Fibroblast of villous mesenchyme (primary cell): ENCODE data around the gene TRIM61. TPM values are rescaled to one million over a fixed set of nuclear protein-coding genes. Genes with fewer than 3 reads are reported as not detected.
A peak's percentile ranks its signal among the peaks of the same experiment; 100 is the strongest.
"Not testable (repeated sequence)": the region's sequence is repeated elsewhere in the genome, so short reads cannot be mapped to it uniquely, and the experiment has no call there.

Experiments used
- DNase-seq: peaks from one replicate; pipeline ENCODE4 v3.0.0-alpha.2; 2010; ENCODE audit warnings: low read depth
- H3K4me3 ChIP-seq: 2 replicates; pipeline ENCODE4 v1.5.1; 2011; ENCODE audit warnings: low read depth, mild to moderate bottlenecking, low read length
- total RNA-seq: library from RNA; depleted of rRNA; stranded (reverse); fragments of >200 nt; gene quantifications from 2 replicates; pipeline ENCODE4 v1.2.3, GENCODE V29; 2012
- TF ChIP-seq, protein P1 (sequence below): IDR thresholded peaks from 2 replicates; pipeline ENCODE4 v1.5.1; 2012; ENCODE audit warnings: low read depth, mild to moderate bottlenecking, low read length; ENCODE audit not compliant: insufficient read depth

The TRIM61 gene
- 1.7 and 2.9 TPM in 2 replicates for total RNA-seq

DNA sequence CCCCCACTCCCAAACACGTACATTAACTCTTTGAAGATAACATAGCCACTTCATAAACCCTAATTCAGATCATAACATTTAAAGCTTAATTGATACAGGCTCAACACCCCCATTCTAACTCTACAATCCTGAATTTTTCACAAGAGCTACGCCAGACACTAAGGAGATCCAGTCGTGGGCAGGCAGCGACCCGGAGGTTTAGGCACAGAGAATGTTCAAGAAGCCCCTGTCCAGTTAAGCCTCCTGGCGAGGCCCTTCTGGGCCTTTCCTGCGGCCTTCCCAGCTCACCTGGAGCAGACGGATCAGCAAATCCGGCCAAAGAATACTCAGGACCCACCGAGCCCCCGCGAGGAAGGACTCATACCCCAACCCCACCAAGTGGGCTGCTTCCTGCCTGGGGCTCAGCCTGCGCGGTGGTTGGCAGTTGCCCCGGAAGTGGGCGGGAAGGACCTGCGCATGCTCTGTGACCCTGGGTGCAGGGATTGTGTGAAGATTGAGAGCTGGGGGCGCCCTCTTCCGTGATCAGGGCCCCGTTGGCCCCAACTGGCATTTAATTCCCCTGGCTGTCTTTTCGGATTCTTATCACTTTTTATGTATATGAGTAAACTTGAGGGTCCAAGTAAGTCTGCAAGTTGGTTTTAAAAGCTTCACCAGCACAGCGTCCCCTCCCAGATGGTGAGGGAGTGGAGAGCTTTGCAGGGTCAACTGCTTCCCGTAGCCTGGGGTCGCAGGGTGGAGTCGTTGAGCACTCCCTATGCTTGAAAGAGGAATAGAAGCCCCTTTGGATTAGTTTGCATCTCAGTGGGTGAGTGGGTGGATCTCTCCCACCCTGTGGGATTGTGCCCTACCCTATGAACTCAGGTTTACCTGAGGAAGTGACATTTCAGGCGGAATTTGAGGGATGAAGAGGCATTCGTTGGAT lies at the start of gene TRIM61:
Gene TRIM61 (minus strand): TSS at position 415 of the 922 bp plus-strand sequence. CDS start 7,655 bp downstream, outside the sequence.
- H3K4me3 ChIP-seq = peak within 1 kb of the TSS; percentile 83
- TF ChIP-seq, protein P1, sequence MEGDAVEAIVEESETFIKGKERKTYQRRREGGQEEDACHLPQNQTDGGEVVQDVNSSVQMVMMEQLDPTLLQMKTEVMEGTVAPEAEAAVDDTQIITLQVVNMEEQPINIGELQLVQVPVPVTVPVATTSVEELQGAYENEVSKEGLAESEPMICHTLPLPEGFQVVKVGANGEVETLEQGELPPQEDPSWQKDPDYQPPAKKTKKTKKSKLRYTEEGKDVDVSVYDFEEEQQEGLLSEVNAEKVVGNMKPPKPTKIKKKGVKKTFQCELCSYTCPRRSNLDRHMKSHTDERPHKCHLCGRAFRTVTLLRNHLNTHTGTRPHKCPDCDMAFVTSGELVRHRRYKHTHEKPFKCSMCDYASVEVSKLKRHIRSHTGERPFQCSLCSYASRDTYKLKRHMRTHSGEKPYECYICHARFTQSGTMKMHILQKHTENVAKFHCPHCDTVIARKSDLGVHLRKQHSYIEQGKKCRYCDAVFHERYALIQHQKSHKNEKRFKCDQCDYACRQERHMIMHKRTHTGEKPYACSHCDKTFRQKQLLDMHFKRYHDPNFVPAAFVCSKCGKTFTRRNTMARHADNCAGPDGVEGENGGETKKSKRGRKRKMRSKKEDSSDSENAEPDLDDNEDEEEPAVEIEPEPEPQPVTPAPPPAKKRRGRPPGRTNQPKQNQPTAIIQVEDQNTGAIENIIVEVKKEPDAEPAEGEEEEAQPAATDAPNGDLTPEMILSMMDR = no peak
- DNase-seq = peak; percentile 42

GRCh38 chr4:165025782-165026181 lies 48.3 kb upstream of the TRIM61 start:
- not testable (repeated sequence) for DNase-seq, H3K4me3 ChIP-seq

DNA sequence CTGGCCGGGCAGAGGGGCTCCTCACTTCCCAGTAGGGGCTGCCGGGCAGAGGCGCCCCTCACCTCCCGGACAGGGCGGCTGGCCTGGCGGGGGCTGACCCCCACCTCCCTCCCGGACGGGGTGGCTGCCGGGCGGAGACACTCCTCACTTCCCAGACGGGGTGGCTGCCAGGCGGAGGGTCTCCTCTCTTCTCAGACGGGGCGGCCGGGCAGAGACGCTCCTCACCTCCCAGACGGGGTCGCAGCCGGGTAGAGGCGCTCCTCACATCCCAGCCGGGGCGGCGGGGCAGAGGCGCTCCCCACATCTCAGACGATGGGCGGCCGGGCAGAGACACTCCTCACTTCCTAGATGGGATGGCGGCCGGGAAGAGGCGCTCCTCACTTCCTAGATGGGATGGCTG lies 42.5 kb upstream of the TRIM61 start:
- DNase-seq, H3K4me3 ChIP-seq: not testable (repeated sequence)

GRCh38 chr4:165016971-165017370 lies 39.5 kb upstream of the TRIM61 start:
- H3K4me3 ChIP-seq = no peak overlapping the region
- TF ChIP-seq, protein P1 = peak; percentile 43
- no peak for DNase-seq

GRCh38 chr4:165013691-165014090 lies 36.2 kb upstream of the TRIM61 start:
- no peak for DNase-seq
- no peak overlapping the region for H3K4me3 ChIP-seq
- TF ChIP-seq, protein P1 = no peak

- TF ChIP-seq, protein P1 = no peak
- H3K4me3 ChIP-seq = no peak overlapping the region
- no peak for DNase-seq
These were observed 33.9 kb upstream of the TRIM61 start for GRCh38 chr4:165011403-165011802.

GRCh38 chr4:165010991-165011390 lies 33.5 kb upstream of the TRIM61 start:
- no peak overlapping the region for H3K4me3 ChIP-seq
- DNase-seq = no peak
- TF ChIP-seq, protein P1 = no peak

DNA sequence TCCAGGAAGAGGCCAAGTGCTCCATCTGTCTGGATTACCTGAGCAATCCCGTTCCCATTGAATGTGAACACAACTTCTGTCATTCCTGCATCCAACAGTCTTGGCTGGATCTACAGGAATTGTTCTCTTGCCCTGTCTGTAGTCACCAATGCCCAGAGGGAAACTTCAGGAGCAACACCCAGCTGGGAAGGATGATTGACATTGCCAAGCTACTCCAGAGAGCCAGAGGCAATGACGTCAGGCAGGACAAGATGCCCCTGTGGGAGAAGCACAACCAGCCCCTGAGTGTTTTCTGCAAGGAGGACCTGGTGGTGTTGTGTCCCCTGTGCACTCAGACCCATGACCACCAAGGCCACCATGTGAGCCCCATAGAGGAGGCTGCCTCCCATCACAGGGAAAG lies 33.0 kb upstream of the TRIM61 start:
- DNase-seq = no peak
- H3K4me3 ChIP-seq = no peak overlapping the region
- TF ChIP-seq, protein P1 = no peak
